H1 (cell line): ENCODE results near the gene C9orf43. TPM values are rescaled to one million over a fixed set of nuclear protein-coding genes. Genes with fewer than 3 reads are reported as not detected.

Source experiments
- CTCF ChIA-PET: fragments of 300-600 bp; sonication (Branson Sonifier 250); formaldehyde crosslinking; loops from one replicate; lab custom pipeline; 2021; ENCODE audit not compliant: partially characterized antibody; lab: Charles Lee
- POLR2A ChIA-PET: fragments of 300-600 bp; sonication (Branson Sonifier 250); formaldehyde crosslinking; loops from one replicate; lab custom pipeline; 2021; ENCODE audit warnings: inconsistent platforms; ENCODE audit not compliant: partially characterized antibody; lab: Charles Lee
- DNase-seq, 2 experiments: peaks; one replicate each; pipeline versions ENCODE4 v3.0.0 to v3.0.0-alpha.2; 2010 to 2022; ENCODE audit warnings: low spot score in 2 of 2, low read depth in 1 of 2, mixed read lengths in 1 of 2
- FAIRE-seq: peaks from 2 replicates; lab custom pipeline; 2011; peaks lifted over from hg19 to GRCh38; lab: Jason Lieb, UNC
- H2AFZ ChIP-seq: 2 replicates; pipeline ENCODE4 v1.8.1; 2012; ENCODE audit warnings: low read length, inconsistent platforms
- H2AK5ac ChIP-seq: 2 replicates; pipeline ENCODE4 v1.6.1; 2013; ENCODE audit warnings: low read depth, low read length
- H2BK120ac ChIP-seq: replicated peaks from 2 replicates; pipeline ENCODE3; 2013; ENCODE audit warnings: low read depth, low read length, inconsistent platforms
- H2BK12ac ChIP-seq: 2 replicates; pipeline ENCODE4 v1.6.1; 2013; ENCODE audit warnings: low read depth, low read length
- H2BK15ac ChIP-seq: 2 replicates; pipeline ENCODE4 v1.6.1; 2013; ENCODE audit warnings: low read length
- H2BK20ac ChIP-seq: 2 replicates; pipeline ENCODE4 v1.6.1; 2013; ENCODE audit warnings: low read length
- H2BK5ac ChIP-seq: 2 replicates; pipeline ENCODE4 v1.6.1; 2013; ENCODE audit warnings: low read depth, low read length
- H3K14ac ChIP-seq: 2 replicates; pipeline ENCODE4 v1.6.1; 2013; ENCODE audit warnings: inconsistent platforms; ENCODE audit not compliant: insufficient read length
- H3K18ac ChIP-seq: 2 replicates; pipeline ENCODE4 v1.6.1; 2013; ENCODE audit warnings: low read length; ENCODE audit errors: extremely low read depth
- H3K23ac ChIP-seq: 2 replicates; pipeline ENCODE4 v1.6.1; 2013; ENCODE audit warnings: inconsistent platforms; ENCODE audit not compliant: insufficient read length
- H3K23me2 ChIP-seq: 2 replicates; pipeline ENCODE4 v1.6.1; 2013; ENCODE audit warnings: low read depth, low read length
- H3K27ac ChIP-seq: 2 replicates; pipeline ENCODE4 v1.6.1; 2011; ENCODE audit warnings: low read depth, low read length, inconsistent platforms
- H3K27me3 ChIP-seq, 4 experiments: replicated peaks in 1 of 4; 1 replicate in 1 of 4; 2 replicates in 3 of 4; pipeline versions ENCODE4 v1.6.1 to v1.8.1; 2011 to 2013; ENCODE audit warnings: low read length in 3 of 4, mild to moderate bottlenecking in 3 of 4, inconsistent platforms in 2 of 4, mixed read lengths in 2 of 4, moderate library complexity in 1 of 4; ENCODE audit not compliant: control insufficient read depth in 3 of 4, insufficient read depth in 3 of 4; ENCODE audit errors: extremely low read depth in 1 of 4
- H3K36me3 ChIP-seq, 4 experiments: 2 replicates each; pipeline versions ENCODE4 v1.6.1 to v1.8.1; 2011 to 2013; ENCODE audit warnings: mild to moderate bottlenecking in 4 of 4, low read length in 3 of 4, moderate library complexity in 2 of 4, control low read depth in 1 of 4, inconsistent platforms in 1 of 4; ENCODE audit not compliant: insufficient read depth in 4 of 4, control insufficient read depth in 2 of 4
- H3K4ac ChIP-seq: replicated peaks from 2 replicates; pipeline ENCODE3; 2013; ENCODE audit warnings: low read length, low read depth, mixed read lengths, inconsistent platforms; ENCODE audit not compliant: insufficient read length
- H3K4me1 ChIP-seq, 4 experiments: replicated peaks in 1 of 4; 1 replicate in 1 of 4; 2 replicates in 3 of 4; pipeline versions ENCODE4 v1.6.1 to v1.8.1; 2011 to 2013; ENCODE audit warnings: low read length in 3 of 4, inconsistent platforms in 2 of 4, mixed read lengths in 1 of 4; ENCODE audit not compliant: insufficient read depth in 4 of 4, control insufficient read depth in 3 of 4
- H3K4me2 ChIP-seq, 2 experiments: 2 replicates each; pipeline versions ENCODE4 v1.6.1 to v1.8.1; 2011 to 2013; ENCODE audit warnings: low read depth in 2 of 2, low read length in 2 of 2, control low read depth in 1 of 2, inconsistent platforms in 1 of 2, mild to moderate bottlenecking in 1 of 2; ENCODE audit not compliant: insufficient read depth in 1 of 2
- H3K4me3 ChIP-seq, 4 experiments: fragments of 200-600, 300-600 bp in 1 of 4; sonication (generic), shearing (Covaris generic), sonication (Bioruptor Twin) in 1 of 4; 2 replicates each; pipeline versions ENCODE4 v1.5.1 to v1.8.1; 2011 to 2016; ENCODE audit warnings: low read length in 4 of 4, low read depth in 3 of 4, control low read depth in 2 of 4, inconsistent platforms in 2 of 4, mild to moderate bottlenecking in 2 of 4, mixed read lengths in 1 of 4, moderate library complexity in 1 of 4; ENCODE audit not compliant: insufficient read depth in 2 of 4; ENCODE audit errors: extremely low read depth in 1 of 4
- H3K56ac ChIP-seq: replicated peaks from 2 replicates; pipeline ENCODE3; 2013; ENCODE audit warnings: low read depth, mild to moderate bottlenecking, mixed read lengths, low read length, inconsistent platforms; ENCODE audit not compliant: insufficient read length
- H3K79me1 ChIP-seq: 2 replicates; pipeline ENCODE4 v1.6.1; 2013; ENCODE audit warnings: low read depth, low read length, control low read depth
- H3K79me2 ChIP-seq, 2 experiments: 2 replicates each; pipeline versions ENCODE4 v1.6.1 to v1.8.1; 2012 to 2013; ENCODE audit warnings: low read length in 2 of 2, mild to moderate bottlenecking in 2 of 2, inconsistent platforms in 1 of 2; ENCODE audit not compliant: insufficient read depth in 2 of 2, control insufficient read depth in 1 of 2
- H3K9ac ChIP-seq, 4 experiments: replicated peaks in 1 of 4; 1 replicate in 1 of 4; 2 replicates in 3 of 4; pipeline versions ENCODE4 v1.6.1 to v1.8.1; 2011 to 2013; ENCODE audit warnings: low read depth in 3 of 4, low read length in 3 of 4, control low read depth in 2 of 4, mild to moderate bottlenecking in 2 of 4, moderate library complexity in 2 of 4, inconsistent platforms in 1 of 4; ENCODE audit errors: extremely low read depth in 1 of 4
- H3K9me3 ChIP-seq, 2 experiments: 2 replicates each; pipeline versions ENCODE4 v1.6.1 to v1.8.1; 2012 to 2013; ENCODE audit warnings: mild to moderate bottlenecking in 2 of 2, moderate library complexity in 2 of 2, control low read depth in 1 of 2, inconsistent platforms in 1 of 2, low read depth in 1 of 2, low read length in 1 of 2, mixed read lengths in 1 of 2; ENCODE audit not compliant: insufficient read depth in 2 of 2
- H4K20me1 ChIP-seq, 2 experiments: replicated peaks in 1 of 2; 2 replicates each; pipeline versions ENCODE3 to v1.8.1; 2011 to 2013; ENCODE audit warnings: inconsistent platforms in 2 of 2, low read length in 2 of 2, mild to moderate bottlenecking in 1 of 2; ENCODE audit not compliant: insufficient read depth in 2 of 2, control insufficient read depth in 1 of 2
- H4K5ac ChIP-seq: 2 replicates; pipeline ENCODE4 v1.6.1; 2013; ENCODE audit warnings: low read length, low read depth, mixed read lengths, inconsistent platforms; ENCODE audit not compliant: insufficient read length
- H4K8ac ChIP-seq: 2 replicates; pipeline ENCODE4 v1.8.0; 2013; ENCODE audit warnings: mild to moderate bottlenecking, moderate library complexity, low read length, inconsistent platforms; ENCODE audit not compliant: insufficient read depth; ENCODE audit errors: extremely low read depth
- H4K91ac ChIP-seq: replicated peaks from 2 replicates; pipeline ENCODE3; 2013; ENCODE audit warnings: low read length, mixed read lengths, inconsistent platforms; ENCODE audit not compliant: insufficient read length
- BRCA1 ChIP-seq: IDR thresholded peaks from 2 replicates; pipeline ENCODE4 v1.6.1; 2012; ENCODE audit warnings: low read depth, low read length, improper control_type of control experiment
- CEBPB ChIP-seq: IDR thresholded peaks from 2 replicates; pipeline ENCODE4 v1.6.1; 2012; ENCODE audit warnings: low read depth, low read length
- HDAC2 ChIP-seq, 2 experiments: fragments of 300-600 bp in 1 of 2; sonication (generic) in 1 of 2; IDR thresholded peaks; 2 replicates each; pipeline ENCODE4 v1.6.1; 2011 to 2012; ENCODE audit warnings: low read depth in 2 of 2, low read length in 2 of 2, mild to moderate bottlenecking in 2 of 2, moderate library complexity in 2 of 2, borderline replicate concordance in 1 of 2, inconsistent platforms in 1 of 2
- KDM1A ChIP-seq: fragments of 200-600, 300-600 bp; sonication (generic); IDR thresholded peaks from 2 replicates; pipeline ENCODE4 v1.7.1; 2016; ENCODE audit warnings: mild to moderate bottlenecking, low read length, borderline replicate concordance
- NANOG ChIP-seq: IDR thresholded peaks from 2 replicates; pipeline ENCODE4 v1.6.1; 2011; ENCODE audit warnings: low read length, low read depth, mild to moderate bottlenecking, inconsistent platforms; ENCODE audit not compliant: insufficient read depth, poor library complexity, severe bottlenecking
- PHF8 ChIP-seq: fragments of 200-600 bp; sonication (generic); conservative IDR thresholded peaks from 2 replicates; pipeline ENCODE4 v1.7.1; 2012; ENCODE audit warnings: low read depth, mild to moderate bottlenecking, inconsistent platforms, low read length, moderate library complexity
- POU5F1 ChIP-seq: IDR thresholded peaks from 2 replicates; pipeline ENCODE4 v1.6.1; 2011; ENCODE audit warnings: low read depth, mild to moderate bottlenecking, low read length, moderate library complexity
- RAD21 ChIP-seq, 2 experiments: IDR thresholded peaks in 1 of 2; conservative IDR thresholded peaks in 1 of 2; 2 replicates each; pipeline ENCODE4 v1.6.1; 2011; ENCODE audit warnings: low read depth in 2 of 2, low read length in 2 of 2, improper control_type of control experiment in 1 of 2, inconsistent platforms in 1 of 2, mild to moderate bottlenecking in 1 of 2, moderate library complexity in 1 of 2
- SP4 ChIP-seq: IDR thresholded peaks from 2 replicates; pipeline ENCODE4 v1.6.1; 2012; ENCODE audit warnings: low read length, inconsistent platforms
- TCF12 ChIP-seq: IDR thresholded peaks from 2 replicates; pipeline ENCODE4 v1.6.1; 2011; ENCODE audit warnings: low read depth, mild to moderate bottlenecking, low read length
- YY1 ChIP-seq: IDR thresholded peaks from 2 replicates; pipeline ENCODE4 v1.6.1; 2011; ENCODE audit warnings: low read depth, mild to moderate bottlenecking, low read length
- WGBS, 2 experiments: shearing (Covaris generic) in 1 of 2; methylation state at CpG; one replicate each; pipeline versions ENCODE4 v1.1.6 to v1.1.7; 2013 to 2015; ENCODE audit warnings: low lambda C conversion rate in 2 of 2, mixed read lengths in 2 of 2, inconsistent platforms in 1 of 2, low coverage in 1 of 2, missing lambda C conversion rate in 1 of 2; ENCODE audit not compliant: insufficient replicate concordance in 2 of 2, insufficient coverage in 1 of 2, insufficient read length in 1 of 2; ENCODE audit errors: extremely low coverage in 1 of 2, missing lambda C conversion rate in 1 of 2; 5-methylcytosine and 5-hydroxymethylcytosine counted together
- polyA plus RNA-seq, 7 experiments: library from polyadenylated mRNA; depleted of rRNA in 3 of 7; stranded (reverse) in 5 of 7; unstranded in 2 of 7; fragments of >200 nt in 5 of 7; fragments of 200-250 nt in 2 of 7; gene quantifications; 1 replicate in 5 of 7; 2 replicates in 1 of 7; 4 replicates in 1 of 7; pipeline versions ENCODE4 v1.2.1 to v1.2.3, GENCODE V29; 2011 to 2013; ENCODE audit warnings: missing spikeins in 2 of 7, mixed read lengths in 2 of 7
- total RNA-seq: library from RNA; stranded (reverse); fragmentation: NEBNext Ultra II Directional; extraction: Animal tissue kit (Norgen Biotek cat#: 25700); gene quantifications from 2 replicates; pipeline ENCODE4 v1.2.1, GENCODE V29; 2021
- TF ChIP-seq, protein P1 (sequence below): IDR thresholded peaks from 2 replicates; pipeline ENCODE4 v1.6.1; 2012; ENCODE audit warnings: low read length, inconsistent platforms

Gene C9orf43
- total and polyA plus RNA-seq, 2 of the 8 experiments (the other 6 are each of a cell fraction or from before 2014, with no cell fraction given), result 0.35 to 0.52 TPM

DNA sequence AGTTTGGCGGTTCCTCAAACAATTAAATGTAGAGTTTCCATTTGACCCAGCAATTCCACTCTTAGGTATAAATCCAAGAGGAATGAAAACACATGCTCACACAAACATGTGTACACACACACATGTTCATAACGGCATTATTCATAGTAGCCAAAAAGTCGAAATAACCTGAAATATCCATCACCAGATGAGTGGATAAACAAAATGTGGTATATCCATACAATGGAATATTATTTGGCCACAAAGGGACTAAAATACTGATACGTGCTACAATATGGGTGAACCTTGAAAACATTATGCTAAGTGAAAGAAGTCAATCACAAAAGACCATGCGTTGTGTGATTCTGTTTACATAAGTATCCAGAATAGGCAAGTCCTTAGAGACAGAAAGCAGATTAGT is 61.7 kb downstream of the C9orf43 start:
- H2BK15ac ChIP-seq, result no peak overlapping the region
- no peaks in the 10 kb centered on the region for H3K79me2 ChIP-seq
- H3K36me3 ChIP-seq, result no peaks in the 10 kb centered on the region
- no peaks in the 10 kb centered on the region for H3K23me2 ChIP-seq
- no peaks in the 10 kb centered on the region for H4K20me1 ChIP-seq
- H4K8ac ChIP-seq, result no peak overlapping the region
- H3K9ac ChIP-seq, result no peak overlapping the region
- H3K14ac ChIP-seq, result no peak overlapping the region
- no peak overlapping the region for H3K56ac ChIP-seq
- H4K91ac ChIP-seq, result no peak overlapping the region
- CTCF ChIA-PET, result interaction anchor here (0.9 to 1.4 kb wide), 2 partner anchors 107 to 182 kb away, joined by 3 to 4 read pairs; no protein-coding TSS in a partner anchor
- no peak overlapping the region for H2BK120ac ChIP-seq
- no peak overlapping the region for H2BK20ac ChIP-seq
- POLR2A ChIA-PET, result no interaction called here
- H3K79me1 ChIP-seq, result no peaks in the 10 kb centered on the region
- H2BK5ac ChIP-seq, result no peak overlapping the region
- no peak overlapping the region for H2AFZ ChIP-seq
- H3K27me3 ChIP-seq, result no peaks in the 10 kb centered on the region
- no peak overlapping the region for H3K4ac ChIP-seq
- H3K4me2 ChIP-seq, result no peak overlapping the region
- H3K27ac ChIP-seq, result no peak overlapping the region
- no peak overlapping the region for H2BK12ac ChIP-seq
- H3K18ac ChIP-seq, result no peak overlapping the region
- FAIRE-seq (no peak), DNase-seq (no peak)
- no peak overlapping the region for H4K5ac ChIP-seq
- H3K9me3 ChIP-seq, result no peaks in the 10 kb centered on the region
- no peak overlapping the region for H3K23ac ChIP-seq
- H3K4me1 ChIP-seq, result no peaks in the 10 kb centered on the region
- WGBS, 2 experiments, result 91% methylated on average over 5 of the region's 5 CpGs; no CpG with 5 or more reads in 1 of the 2 experiments
- H3K4me3 ChIP-seq, result no peak overlapping the region
- no peak overlapping the region for H2AK5ac ChIP-seq
- TF ChIP-seq HDAC2 (IDR thresholded peaks at IDR 0.05; ENCODE audit: borderline replicate concordance in 1 of 2, low read depth in 2 of 2, low read length in 2 of 2) (no peak), BRCA1 (no peak), NANOG (no peak), RAD21 (IDR thresholded peaks at IDR 0.05 in 1 of 2, conservative IDR thresholded peaks at IDR 0.05 in 1 of 2; ENCODE audit: low read depth in 2 of 2, low read length in 2 of 2) (no peak), SP4 (no peak), TCF12 (no peak), PHF8 (no peak), CEBPB (no peak), YY1 (no peak), POU5F1 (no peak), KDM1A (no peak)
- TF ChIP-seq, protein P1, sequence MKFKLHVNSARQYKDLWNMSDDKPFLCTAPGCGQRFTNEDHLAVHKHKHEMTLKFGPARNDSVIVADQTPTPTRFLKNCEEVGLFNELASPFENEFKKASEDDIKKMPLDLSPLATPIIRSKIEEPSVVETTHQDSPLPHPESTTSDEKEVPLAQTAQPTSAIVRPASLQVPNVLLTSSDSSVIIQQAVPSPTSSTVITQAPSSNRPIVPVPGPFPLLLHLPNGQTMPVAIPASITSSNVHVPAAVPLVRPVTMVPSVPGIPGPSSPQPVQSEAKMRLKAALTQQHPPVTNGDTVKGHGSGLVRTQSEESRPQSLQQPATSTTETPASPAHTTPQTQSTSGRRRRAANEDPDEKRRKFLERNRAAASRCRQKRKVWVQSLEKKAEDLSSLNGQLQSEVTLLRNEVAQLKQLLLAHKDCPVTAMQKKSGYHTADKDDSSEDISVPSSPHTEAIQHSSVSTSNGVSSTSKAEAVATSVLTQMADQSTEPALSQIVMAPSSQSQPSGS, result no peak
